Erythroblast (primary cell): ENCODE data around the gene AKR1B15.

Experiments
- GATA1 ChIP-seq: IDR thresholded peaks from 2 replicates; pipeline ENCODE4 v1.6.1; 2011; ENCODE audit warnings: low read depth, mild to moderate bottlenecking, control low read depth, low read length, moderate library complexity
- POLR2A ChIP-seq: IDR thresholded peaks from 2 replicates; pipeline ENCODE4 v1.6.1; 2011; ENCODE audit warnings: mild to moderate bottlenecking, low read length

GRCh38 chr7:134599371-134599770 lies 50.5 kb downstream of the AKR1B15 start:
- TF ChIP-seq POLR2A: no peak
- TF ChIP-seq GATA1: no peak
